ENCODE data around the gene TGOLN2. TPM values are rescaled to one million over a fixed set of nuclear protein-coding genes. Genes with fewer than 3 reads are reported as not detected.

TGOLN2 gene
- total and polyA plus RNA-seq, 4 donors: 56.7 to 114 (median 67.5) TPM

GRCh38 chr2:85275984-85276540, 51.7 kb downstream of the TGOLN2 start:
- no peaks in the 10 kb centered on the region for H3K36me3 ChIP-seq (ENCODE audit: control insufficient read depth in 4 of 4, insufficient read depth in 3 of 4, low read depth in 1 of 4, low read length in 3 of 4)
- H3K27ac ChIP-seq (ENCODE audit: low read depth in 1 of 2, low read length in 2 of 2): no peak overlapping the region
- no peak for TF ChIP-seq NR2F2 (IDR thresholded peaks at IDR 0.05)
- no peak for TF ChIP-seq MAX (IDR thresholded peaks at IDR 0.05)
- no peak for TF ChIP-seq REST (IDR thresholded peaks at IDR 0.05)
- no peak for TF ChIP-seq HNF4G (IDR thresholded peaks at IDR 0.05)
- no peak for TF ChIP-seq CTCF (IDR thresholded peaks at IDR 0.05; ENCODE audit: low read depth, low read length, missing input control)
- TF ChIP-seq RAD21 (IDR thresholded peaks at IDR 0.05): no peak
- no peak for TF ChIP-seq SP1 (IDR thresholded peaks at IDR 0.05)
- no peak for TF ChIP-seq FOXA2 (IDR thresholded peaks at IDR 0.05)
- TF ChIP-seq HNF4A (conservative IDR thresholded peaks at IDR 0.05): no peak
- no peak for TF ChIP-seq GABPA (IDR thresholded peaks at IDR 0.05 in 1 of 2, conservative IDR thresholded peaks at IDR 0.05 in 1 of 2)
- TF ChIP-seq JUND (IDR thresholded peaks at IDR 0.05): no peak
- TF ChIP-seq EGR1 (IDR thresholded peaks at IDR 0.05; ENCODE audit: low read depth in 2 of 2): no peak
- no peak for TF ChIP-seq ATF3 (IDR thresholded peaks at IDR 0.05)
- no peak for TF ChIP-seq FOXA1 (IDR thresholded peaks at IDR 0.05)
- no peak for TF ChIP-seq TAF1 (conservative IDR thresholded peaks at IDR 0.05)
- TF ChIP-seq ZBTB33 (IDR thresholded peaks at IDR 0.05): no peak
- TF ChIP-seq YY1 (IDR thresholded peaks at IDR 0.05): no peak
- H3K4me1 ChIP-seq (ENCODE audit: control insufficient read depth in 4 of 4, insufficient read depth in 4 of 4, low read length in 3 of 4): peaks cover 0 to 8% (median 0%) of the 10 kb centered on the region in 4 donors
- H3K27me3 ChIP-seq (ENCODE audit: control insufficient read depth in 4 of 4, insufficient read depth in 4 of 4, low read length in 3 of 4): no peaks in the 10 kb centered on the region
- DNase-seq (ENCODE audit: low spot score): no peak
- H3K4me3 ChIP-seq (ENCODE audit: low read depth in 1 of 3, low read length in 3 of 3): no peak overlapping the region
- no peak overlapping the region for H3K9ac ChIP-seq (ENCODE audit: low read depth in 1 of 2, low read length in 2 of 2)
- WGBS: 84% methylated on average over 9 of the region's 9 CpGs
- no peaks in the 10 kb centered on the region for H3K9me3 ChIP-seq (ENCODE audit: control insufficient read depth in 4 of 4, low read length in 3 of 4)
